Measurements from ENCODE around the gene SPACA5. TPM values are rescaled to one million over a fixed set of nuclear protein-coding genes. Genes with fewer than 3 reads are reported as not detected.
"Not testable (repeated sequence)": the region's sequence is repeated elsewhere in the genome, so short reads cannot be mapped to it uniquely, and the experiment has no call there.

SPACA5 gene
- under 1 TPM in 1 of 4 donors, not detected in 3; 0.22 TPM for polyA plus RNA-seq
- long read RNA-seq, donor 1, result 0 reads
- long read RNA-seq, donor 2, result 0 reads
- long read RNA-seq, donor 3, result 0 reads
- long read RNA-seq, donor 4, result 0 reads
- long read RNA-seq, donor 5, result 0 reads
- long read RNA-seq, donor 6, result 0 reads
- long read RNA-seq, donor 7, result 0 reads
- long read RNA-seq, donor 8, result 0 reads
- long read RNA-seq, donor 9, result 0 reads
- long read RNA-seq, donor 10, result 0 reads

DNA sequence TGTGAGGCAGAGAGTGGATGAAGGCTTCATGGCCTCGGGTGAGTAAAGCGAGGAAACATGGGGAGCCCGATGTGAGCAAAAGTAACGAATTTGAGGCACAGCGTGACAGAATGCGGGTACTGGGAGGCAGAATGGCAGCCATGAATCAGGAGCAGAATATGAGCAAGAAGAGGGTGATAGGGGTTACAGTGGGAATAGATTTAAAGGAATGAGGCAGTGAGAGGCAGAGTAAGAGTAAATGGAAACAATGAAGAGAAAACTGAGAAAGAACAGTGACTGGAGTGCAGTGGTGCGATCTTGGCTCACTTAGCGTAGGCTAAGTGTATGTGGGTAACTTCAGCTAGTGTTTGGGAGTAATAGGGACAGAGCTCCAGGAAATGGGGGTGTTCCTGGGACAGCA is at the start of gene SPACA5:
Gene SPACA5, plus strand, starts transcription at position 301 of the 400 bp plus-strand sequence. CDS start 815 bp downstream, outside the sequence.
- H3K27ac ChIP-seq (ENCODE audit: low read depth in 1 of 3, low read length in 2 of 3); H3K36me3 ChIP-seq (ENCODE audit: control insufficient read depth in 3 of 3, insufficient read depth in 2 of 3, low read depth in 1 of 3, low read length in 3 of 3); DNase-seq; H3K4me1 ChIP-seq (ENCODE audit: control insufficient read depth in 3 of 3, insufficient read depth in 2 of 3, low read depth in 1 of 3, low read length in 2 of 3); H3K27me3 ChIP-seq (ENCODE audit: control insufficient read depth in 3 of 3, insufficient read depth in 3 of 3, low read length in 3 of 3); H3K4me3 ChIP-seq (ENCODE audit: low read depth in 1 of 3, low read length in 3 of 3); H3K9me3 ChIP-seq (ENCODE audit: control insufficient read depth in 2 of 2, insufficient read depth in 1 of 2, low read depth in 1 of 2, low read length in 1 of 2); FAIRE-seq: not testable (repeated sequence)
- no CpG with 5 or more reads among the region's 8 CpGs for WGBS, 3 donors

DNA sequence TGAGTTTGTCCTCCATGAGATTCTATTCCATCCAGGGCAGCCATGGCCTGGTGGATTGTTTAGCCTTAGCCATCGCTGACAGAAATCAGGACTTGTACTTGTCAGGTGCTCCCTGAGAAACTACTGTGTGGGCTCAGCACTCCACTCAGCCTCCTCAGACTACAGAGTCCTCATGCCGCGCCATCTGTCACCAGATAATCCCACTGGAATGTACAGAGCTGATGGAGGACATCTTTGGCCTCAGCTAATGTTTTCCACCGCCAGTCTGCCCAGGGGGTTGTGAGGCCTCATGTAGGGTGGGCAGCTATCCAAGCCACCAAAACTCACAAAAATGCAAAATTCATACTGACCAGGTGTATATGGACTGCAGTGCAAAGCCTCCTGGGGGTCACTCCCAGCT is 48.6 kb upstream of the SPACA5 start:
- WGBS, 3 donors, result 73 to 89% (median 83%) methylated on average over 3 to 4 of the region's 4 CpGs
- not testable (repeated sequence) for H3K36me3 ChIP-seq (ENCODE audit: control insufficient read depth in 3 of 3, insufficient read depth in 2 of 3, low read depth in 1 of 3, low read length in 3 of 3); H3K27me3 ChIP-seq (ENCODE audit: control insufficient read depth in 3 of 3, insufficient read depth in 3 of 3, low read length in 3 of 3); FAIRE-seq; H3K4me3 ChIP-seq (ENCODE audit: low read depth in 1 of 3, low read length in 3 of 3); DNase-seq; H3K9me3 ChIP-seq (ENCODE audit: control insufficient read depth in 2 of 2, insufficient read depth in 1 of 2, low read depth in 1 of 2, low read length in 1 of 2)
- peak overlapping the region in 1 of 3 donors; percentile 47 for H3K27ac ChIP-seq (ENCODE audit: low read depth in 1 of 3, low read length in 2 of 3)
- H3K4me1 ChIP-seq (ENCODE audit: control insufficient read depth in 3 of 3, insufficient read depth in 2 of 3, low read depth in 1 of 3, low read length in 2 of 3), result peaks cover 0 to 13% (median 0%) of the 10 kb centered on the region in 3 donors

DNA sequence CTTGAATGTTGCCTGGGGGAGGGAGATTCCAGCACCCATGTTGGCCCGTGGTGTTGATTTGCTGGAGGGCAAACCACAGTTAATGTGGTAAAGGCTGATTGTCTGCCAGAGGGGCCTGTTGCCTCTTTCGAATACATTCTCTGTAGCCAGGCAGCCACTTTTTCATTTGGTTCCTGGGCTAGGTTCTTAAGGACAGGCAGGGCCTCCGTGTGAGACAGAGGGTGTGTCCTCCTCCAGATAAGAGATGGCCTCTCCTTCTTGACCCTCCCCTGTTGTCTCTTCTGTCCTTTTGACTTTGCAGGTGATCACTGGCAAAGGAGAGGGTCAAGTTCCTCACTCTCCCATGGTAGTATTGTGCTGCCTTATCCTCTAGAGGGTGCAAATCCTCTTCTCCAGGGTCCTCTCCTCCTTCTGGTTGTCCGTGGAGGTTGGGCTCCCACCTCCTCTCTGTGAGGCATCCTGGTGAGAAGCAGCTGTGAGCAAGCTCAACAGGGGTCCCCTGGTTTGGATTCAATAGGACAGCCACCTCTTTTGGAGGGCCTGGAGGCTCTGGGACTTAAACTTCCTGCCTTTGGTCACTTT is 47.9 kb upstream of the SPACA5 start:
- 24 to 41% (median 38%) methylated on average over 4 of the region's 4 CpGs for WGBS, 3 donors
- H3K9me3 ChIP-seq (ENCODE audit: control insufficient read depth in 2 of 2, insufficient read depth in 1 of 2, low read depth in 1 of 2, low read length in 1 of 2), result no peaks in the 10 kb centered on the region
- no peaks in the 10 kb centered on the region for H3K27me3 ChIP-seq (ENCODE audit: control insufficient read depth in 3 of 3, insufficient read depth in 3 of 3, low read length in 3 of 3)
- peak overlapping the region in 1 of 3 donors; percentile 47 for H3K27ac ChIP-seq (ENCODE audit: low read depth in 1 of 3, low read length in 2 of 3)
- no peaks in the 10 kb centered on the region for H3K36me3 ChIP-seq (ENCODE audit: control insufficient read depth in 3 of 3, insufficient read depth in 2 of 3, low read depth in 1 of 3, low read length in 3 of 3)
- no peak for FAIRE-seq
- no peak overlapping the region for H3K4me3 ChIP-seq (ENCODE audit: low read depth in 1 of 3, low read length in 3 of 3)
- peaks cover 0 to 13% (median 0%) of the 10 kb centered on the region in 3 donors for H3K4me1 ChIP-seq (ENCODE audit: control insufficient read depth in 3 of 3, insufficient read depth in 2 of 3, low read depth in 1 of 3, low read length in 2 of 3)
- peak; percentile 21 to 60 for DNase-seq

DNA sequence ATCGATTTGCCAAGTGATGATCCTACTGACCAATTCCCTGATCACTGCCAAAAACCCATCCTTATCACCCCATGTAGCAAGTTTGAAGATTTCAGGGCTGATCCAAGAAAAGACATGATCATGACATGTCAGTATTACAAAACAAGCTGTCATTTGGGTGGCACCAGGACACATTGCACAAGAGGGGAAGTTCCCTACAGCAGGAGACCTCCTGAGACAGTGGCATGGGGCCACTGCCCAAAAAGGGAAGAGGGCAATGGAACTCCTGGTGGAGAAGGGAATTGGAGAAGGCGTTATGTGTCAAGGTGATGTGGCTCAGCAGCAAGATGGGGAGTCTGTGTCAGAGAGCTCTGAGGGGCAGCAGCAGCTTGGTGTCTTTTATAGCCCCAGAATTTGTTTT is 46.4 kb upstream of the SPACA5 start:
- Histone ChIP-seq H3K9me3 (ENCODE audit: control insufficient read depth in 2 of 2, insufficient read depth in 1 of 2, low read depth in 1 of 2, low read length in 1 of 2) (no peaks in the 10 kb centered on the region), H3K27ac (ENCODE audit: low read depth in 1 of 3, low read length in 2 of 3) (no peak overlapping the region), H3K36me3 (ENCODE audit: control insufficient read depth in 3 of 3, insufficient read depth in 2 of 3, low read depth in 1 of 3, low read length in 3 of 3) (no peaks in the 10 kb centered on the region), H3K4me1 (ENCODE audit: control insufficient read depth in 3 of 3, insufficient read depth in 2 of 3, low read depth in 1 of 3, low read length in 2 of 3) (peaks cover 0 to 13% (median 0%) of the 10 kb centered on the region in 3 donors), H3K27me3 (ENCODE audit: control insufficient read depth in 3 of 3, insufficient read depth in 3 of 3, low read length in 3 of 3) (no peaks in the 10 kb centered on the region), H3K4me3 (ENCODE audit: low read depth in 1 of 3, low read length in 3 of 3) (no peak overlapping the region)
- WGBS, 3 donors, result 43 to 85% (median 76%) methylated on average over 2 of the region's 2 CpGs
- DNase-seq (no peak), FAIRE-seq (no peak)

DNA sequence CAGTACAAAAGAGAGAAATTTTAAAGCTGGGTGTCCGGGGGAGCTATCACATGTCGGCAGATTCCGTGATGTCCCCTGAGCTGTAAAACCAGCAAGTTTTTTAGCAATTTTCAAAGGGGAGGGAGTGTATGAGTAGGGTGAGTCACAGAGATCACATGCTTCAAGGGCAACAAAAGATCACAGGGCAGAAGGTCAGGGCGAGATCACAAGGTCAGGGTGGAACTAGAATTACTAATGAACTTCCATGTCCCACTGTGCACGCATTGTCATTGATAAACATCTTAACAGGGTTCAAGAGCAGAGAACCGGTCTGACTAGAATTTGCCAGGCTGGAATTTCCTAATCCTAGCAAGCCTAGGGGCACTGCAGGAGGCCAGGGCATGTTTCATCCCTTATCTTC is 45.0 kb upstream of the SPACA5 start:
- not testable (repeated sequence) for H3K9me3 ChIP-seq (ENCODE audit: control insufficient read depth in 2 of 2, insufficient read depth in 1 of 2, low read depth in 1 of 2, low read length in 1 of 2); H3K27me3 ChIP-seq (ENCODE audit: control insufficient read depth in 3 of 3, insufficient read depth in 3 of 3, low read length in 3 of 3); H3K27ac ChIP-seq (ENCODE audit: low read depth in 1 of 3, low read length in 2 of 3); H3K4me3 ChIP-seq (ENCODE audit: low read depth in 1 of 3, low read length in 3 of 3); H3K4me1 ChIP-seq (ENCODE audit: control insufficient read depth in 3 of 3, insufficient read depth in 2 of 3, low read depth in 1 of 3, low read length in 2 of 3); DNase-seq; FAIRE-seq; H3K36me3 ChIP-seq (ENCODE audit: control insufficient read depth in 3 of 3, insufficient read depth in 2 of 3, low read depth in 1 of 3, low read length in 3 of 3)
- 52 to 74% (median 61%) methylated on average over 5 to 6 of the region's 6 CpGs for WGBS, 3 donors

DNA sequence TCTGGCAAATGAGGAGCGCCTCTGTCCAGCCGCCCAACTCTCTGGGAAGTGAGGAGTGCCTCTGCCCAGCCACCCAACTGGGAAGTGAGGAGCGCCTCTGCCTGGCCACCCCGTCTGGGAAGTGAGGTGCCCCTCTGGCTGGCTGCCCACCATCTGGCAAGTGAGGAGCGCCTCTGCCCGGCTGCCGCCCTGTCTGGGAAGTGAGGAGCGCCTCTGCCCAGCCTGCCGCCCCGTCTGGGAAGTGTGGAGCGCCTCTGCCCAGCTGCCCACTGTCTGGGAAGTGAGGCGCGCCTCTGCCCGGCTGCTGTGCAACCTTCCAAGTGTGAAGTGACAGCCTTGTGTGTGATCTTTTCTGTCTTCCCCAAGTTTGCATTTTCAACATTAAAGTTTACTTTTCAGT is 41.3 kb upstream of the SPACA5 start:
- H3K4me3 ChIP-seq (ENCODE audit: low read depth in 1 of 3, low read length in 3 of 3); H3K4me1 ChIP-seq (ENCODE audit: control insufficient read depth in 3 of 3, insufficient read depth in 2 of 3, low read depth in 1 of 3, low read length in 2 of 3); DNase-seq; H3K27me3 ChIP-seq (ENCODE audit: control insufficient read depth in 3 of 3, insufficient read depth in 3 of 3, low read length in 3 of 3); H3K36me3 ChIP-seq (ENCODE audit: control insufficient read depth in 3 of 3, insufficient read depth in 2 of 3, low read depth in 1 of 3, low read length in 3 of 3); H3K27ac ChIP-seq (ENCODE audit: low read depth in 1 of 3, low read length in 2 of 3); H3K9me3 ChIP-seq (ENCODE audit: control insufficient read depth in 2 of 2, insufficient read depth in 1 of 2, low read depth in 1 of 2, low read length in 1 of 2); FAIRE-seq: not testable (repeated sequence)
- WGBS, 3 donors, result 94 to 98% (median 98%) methylated on average over 8 to 14 of the region's 14 CpGs

DNA sequence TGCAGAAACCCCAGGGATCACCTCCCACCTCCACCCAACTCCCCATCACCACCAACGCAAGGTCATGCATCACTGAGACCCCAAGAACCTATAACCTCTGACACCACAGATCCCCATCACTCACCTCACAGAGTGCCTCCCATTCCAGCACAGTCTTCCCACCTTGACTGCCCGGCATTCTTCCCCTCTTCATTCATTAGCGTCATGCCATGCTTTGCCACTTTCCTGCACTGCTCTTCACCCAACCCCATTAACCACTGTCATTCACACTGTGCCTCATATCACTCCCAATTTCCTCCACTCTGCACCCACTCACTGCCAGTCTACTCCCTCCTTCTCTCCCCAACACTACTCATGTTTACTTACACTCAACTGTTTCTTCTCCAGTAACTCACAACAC is 33.6 kb upstream of the SPACA5 start:
- H3K4me3 ChIP-seq (ENCODE audit: low read depth in 1 of 3, low read length in 3 of 3), result no peak overlapping the region
- no peak for DNase-seq
- 87 to 96% (median 90%) methylated on average over 3 of the region's 3 CpGs for WGBS, 3 donors
- no peak overlapping the region for H3K27ac ChIP-seq (ENCODE audit: low read depth in 1 of 3, low read length in 2 of 3)
- peaks cover 12 to 35% of the 10 kb centered on the region in 2 donors for H3K9me3 ChIP-seq (ENCODE audit: control insufficient read depth in 2 of 2, insufficient read depth in 1 of 2, low read depth in 1 of 2, low read length in 1 of 2)
- FAIRE-seq, result no peak
- no peaks in the 10 kb centered on the region for H3K4me1 ChIP-seq (ENCODE audit: control insufficient read depth in 3 of 3, insufficient read depth in 2 of 3, low read depth in 1 of 3, low read length in 2 of 3)
- H3K27me3 ChIP-seq (ENCODE audit: control insufficient read depth in 3 of 3, insufficient read depth in 3 of 3, low read length in 3 of 3), result no peaks in the 10 kb centered on the region
- H3K36me3 ChIP-seq (ENCODE audit: control insufficient read depth in 3 of 3, insufficient read depth in 2 of 3, low read depth in 1 of 3, low read length in 3 of 3), result peaks cover under 1 to 7% (median 1%) of the 10 kb centered on the region in 3 donors

DNA sequence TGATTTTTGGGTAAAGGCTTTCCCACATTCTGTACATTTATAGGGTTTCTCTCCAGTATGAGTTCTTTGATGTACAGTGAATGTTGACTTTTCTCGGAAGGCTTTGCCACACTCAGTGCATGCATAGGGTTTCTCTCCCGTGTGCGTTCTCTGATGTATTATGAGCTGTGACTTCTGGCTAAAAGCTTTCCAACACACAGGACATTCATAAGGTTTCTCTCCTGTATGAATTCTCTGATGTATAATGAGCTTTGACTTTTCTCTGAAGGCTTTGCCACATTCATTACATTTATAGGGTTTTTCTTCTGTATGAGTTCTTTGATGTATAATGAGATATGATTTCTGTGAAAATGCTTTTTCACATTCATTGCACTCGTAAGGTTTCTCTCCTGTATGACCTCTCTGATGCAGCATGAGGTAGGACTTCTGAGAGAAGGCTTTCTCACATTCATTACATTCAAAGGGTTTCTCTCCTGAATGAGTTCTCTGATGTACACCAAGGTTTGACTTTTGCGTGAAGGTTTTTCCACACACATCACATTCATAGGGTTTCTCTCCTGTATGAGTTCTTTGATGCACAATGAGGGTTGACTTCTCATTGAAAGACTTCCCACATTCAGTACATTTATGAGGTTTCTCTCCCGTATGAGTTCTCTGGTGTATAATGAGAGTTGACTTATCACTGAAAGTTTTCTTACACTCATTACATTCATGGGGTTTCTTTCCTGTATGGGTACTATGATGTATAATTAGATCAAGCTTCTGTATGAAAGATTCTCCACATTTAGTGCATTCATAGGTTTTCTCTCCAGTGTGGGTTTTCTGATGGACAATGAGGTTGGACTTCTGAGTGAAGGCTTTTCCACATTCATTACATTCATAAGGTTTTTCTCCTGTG is 30.3 kb upstream of the SPACA5 start:
- Histone ChIP-seq H3K4me3 (ENCODE audit: low read depth in 1 of 3, low read length in 3 of 3) (no peak overlapping the region), H3K27me3 (ENCODE audit: control insufficient read depth in 3 of 3, insufficient read depth in 3 of 3, low read length in 3 of 3) (no peaks in the 10 kb centered on the region), H3K9me3 (ENCODE audit: control insufficient read depth in 2 of 2, insufficient read depth in 1 of 2, low read depth in 1 of 2, low read length in 1 of 2) (peaks cover 11 to 37% of the 10 kb centered on the region in 2 donors), H3K4me1 (ENCODE audit: control insufficient read depth in 3 of 3, insufficient read depth in 2 of 3, low read depth in 1 of 3, low read length in 2 of 3) (no peaks in the 10 kb centered on the region), H3K36me3 (ENCODE audit: control insufficient read depth in 3 of 3, insufficient read depth in 2 of 3, low read depth in 1 of 3, low read length in 3 of 3) (peaks cover 5 to 11% (median 9%) of the 10 kb centered on the region in 3 donors), H3K27ac (ENCODE audit: low read depth in 1 of 3, low read length in 2 of 3) (no peak overlapping the region)
- DNase-seq (no peak), FAIRE-seq (no peak)
- 93 to 97% (median 97%) methylated on average over 6 of the region's 6 CpGs for WGBS, 3 donors

Data from small intestine (tissue), 16 donors.